Left lung (tissue), 14 donors: Measurements from ENCODE around the gene SESN2. TPM values are rescaled to one million over a fixed set of nuclear protein-coding genes. Genes with fewer than 3 reads are reported as not detected.

Experiments
- ATAC-seq: fragments of 200-7000 bp; cut with Tn5 transposase; one replicate; pipeline ENCODE4 v1.9.1; 2020; ENCODE audit warnings: moderate library complexity
- DNase-seq, 4 donors: peaks; one replicate each; pipeline ENCODE4 v3.0.0-alpha.2; 2013 to 2020
- H3K27ac ChIP-seq, 2 donors: fragments of 200-600 bp; sonication (generic) in 1 of 2; one replicate each; pipeline versions ENCODE4 v1.5.0 to v1.8.0; 2020 to 2021
- H3K27me3 ChIP-seq, 2 donors: fragments of 200-600 bp; sonication (generic) in 1 of 2; one replicate each; pipeline versions ENCODE4 v1.5.0 to v1.8.0; 2020 to 2021
- H3K36me3 ChIP-seq, 2 donors: fragments of 200-600 bp; sonication (generic) in 1 of 2; one replicate each; pipeline versions ENCODE4 v1.5.0 to v1.8.0; 2020 to 2021
- H3K4me1 ChIP-seq, 2 donors: fragments of 200-600 bp; one replicate each; pipeline ENCODE4 v1.8.0; 2021
- H3K4me3 ChIP-seq, 2 donors: fragments of 200-600 bp; sonication (generic) in 1 of 2; one replicate each; pipeline versions ENCODE4 v1.5.0 to v1.8.0; 2020 to 2021; ENCODE audit warnings: mild to moderate bottlenecking in 1 of 2
- H3K9me3 ChIP-seq, 2 donors: fragments of 200-600 bp; sonication (generic) in 1 of 2; one replicate each; pipeline versions ENCODE4 v1.5.0 to v1.8.0; 2020 to 2021
- CTCF ChIP-seq, 2 donors: fragments of 200-600 bp; sonication (generic) in 1 of 2; IDR thresholded peaks; one replicate each; pipeline versions ENCODE4 v1.5.0 to v1.8.0; 2021; ENCODE audit warnings: antibody characterized with exemption in 2 of 2
- intact Hi-C, 2 donors: fragments of 100-400 bp; cut with DNase I; formaldehyde crosslinking; loops; one replicate each; pipeline versions ENCODE4 v1.11.2 to v1.14.2; 2022
- long read RNA-seq, 12 donors: library from polyadenylated mRNA in 2 of 12; unstranded in 2 of 12; transcript quantifications; one replicate each; pipeline ENCODE4 v2.0.0 and lab custom pipeline, GENCODE V29; 2019 to 2026
- polyA plus RNA-seq, 6 donors: library from polyadenylated mRNA; unstranded; fragments of 120-200 nt; gene quantifications; one replicate each; pipeline ENCODE4 v1.2.1, GENCODE V29; 2013; ENCODE audit not compliant: insufficient read length in 6 of 6
- total RNA-seq, 2 donors: library from RNA; stranded (reverse); fragmentation: NEBNext Ultra II Directional; extraction: Animal tissue kit (Norgen Biotek cat#: 25700); gene quantifications; one replicate each; pipeline ENCODE4 v1.2.1, GENCODE V29; 2021
- donor health status: DM: no; HTN: yes; CAD: no.
- donor health status: DM: no; HTN: no; CAD: no.

The SESN2 gene
- total RNA-seq = 10 to 100 TPM; 14.6 to 17.6 TPM
- 1 to 10 TPM; 4.6 to 7.8 (median 5.8) TPM for polyA plus RNA-seq
- long read RNA-seq, donor 1, partial matches to known transcripts = 0 of 2 reads
- long read RNA-seq, donor 1, other reads (novel, unspliced or antisense) = 0 of 2 reads
- long read RNA-seq, donor 2, partial matches to known transcripts = 0 of 2 reads
- long read RNA-seq, donor 2, other reads (novel, unspliced or antisense) = 0 of 2 reads
- long read RNA-seq, donor 3, partial matches to known transcripts = 0 of 1 reads
- long read RNA-seq, donor 3, other reads (novel, unspliced or antisense) = 0 of 1 reads
- long read RNA-seq, donor 4, transcript SESN2-201 (10 exons, 3,453 nt) = major isoform, 6 of 9 reads
- long read RNA-seq, donor 4, partial matches to known transcripts = 3 of 9 reads
- long read RNA-seq, donor 4, other reads (novel, unspliced or antisense) = 0 of 9 reads
- long read RNA-seq, donor 5, partial matches to known transcripts = 0 of 1 reads
- long read RNA-seq, donor 5, other reads (novel, unspliced or antisense) = 0 of 1 reads
- long read RNA-seq, donor 6, partial matches to known transcripts = 0 of 1 reads
- long read RNA-seq, donor 6, other reads (novel, unspliced or antisense) = 0 of 1 reads
- long read RNA-seq, donor 7 = 0 reads
- long read RNA-seq, donor 8, partial matches to known transcripts = 0 of 1 reads
- long read RNA-seq, donor 8, other reads (novel, unspliced or antisense) = 0 of 1 reads
- long read RNA-seq, donor 9 = 0 reads
- long read RNA-seq, donor 10, transcript SESN2-201 (10 exons, 3,453 nt) = major isoform, 10 of 10 reads
- long read RNA-seq, donor 10, partial matches to known transcripts = 0 of 10 reads
- long read RNA-seq, donor 10, other reads (novel, unspliced or antisense) = 0 of 10 reads
- long read RNA-seq, donor 11, transcript SESN2-201 (10 exons, 3,453 nt) = major isoform, 5 of 5 reads
- long read RNA-seq, donor 11, partial matches to known transcripts = 0 of 5 reads
- long read RNA-seq, donor 11, other reads (novel, unspliced or antisense) = 0 of 5 reads
- long read RNA-seq, donor 12, partial matches to known transcripts = 0 of 3 reads
- long read RNA-seq, donor 12, other reads (novel, unspliced or antisense) = 0 of 3 reads

DNA sequence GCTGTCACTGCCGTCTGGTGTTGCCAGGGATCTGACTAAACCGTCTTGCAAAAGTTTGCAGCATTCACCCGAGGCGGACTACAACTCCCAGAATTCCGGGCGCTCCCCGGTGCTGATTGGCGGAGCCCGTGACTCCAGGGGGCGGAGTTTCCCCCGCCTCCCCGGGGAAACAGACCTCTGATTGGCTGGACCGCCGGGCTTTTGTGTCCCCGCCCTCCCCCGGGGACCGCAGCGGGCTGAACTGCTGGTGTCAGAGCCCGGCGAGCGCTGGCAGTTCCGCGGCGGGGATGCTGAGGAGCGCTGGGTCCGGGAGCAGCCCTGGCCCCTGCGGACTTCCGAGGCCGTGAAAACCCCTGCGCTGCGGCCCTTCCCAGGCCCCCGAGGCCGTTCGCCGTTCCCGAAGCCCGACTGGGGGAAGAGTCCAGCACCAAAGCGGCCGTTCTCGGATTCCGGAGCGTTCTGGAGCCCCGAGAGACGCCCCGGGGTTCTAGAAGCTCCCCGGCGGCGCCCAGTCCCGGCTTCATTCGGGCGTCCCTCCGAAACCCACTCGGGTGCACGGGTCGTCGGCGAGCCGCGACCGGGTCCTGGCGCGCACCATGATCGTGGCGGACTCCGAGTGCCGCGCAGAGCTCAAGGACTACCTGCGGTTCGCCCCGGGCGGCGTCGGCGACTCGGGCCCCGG lies at the start of gene SESN2:
Gene SESN2, plus strand, starts transcription at position 267 of the 682 bp plus-strand sequence. Its CDS starts 330 bp downstream, at position 597.
- ATAC-seq (peak; percentile 97), DNase-seq (peak; percentile 96 to 99 (median 99))
- Histone ChIP-seq H3K27me3 (no peaks in the 10 kb centered on the region), H3K9me3 (no peaks in the 10 kb centered on the region), H3K4me1 (peaks cover 10 to 48% of the 10 kb centered on the region in 2 donors), H3K36me3 (no peaks in the 10 kb centered on the region), H3K4me3 (peak within 1 kb of the TSS; percentile 98 to 99), H3K27ac (peak within 1 kb of the TSS; percentile 84 to 88)
- intact Hi-C loops = no loop called here
- no peak for TF ChIP-seq CTCF (IDR thresholded peaks at IDR 0.05)

GRCh38 chr1:28209700-28210099 lies 49.6 kb upstream of the SESN2 start:
- Histone ChIP-seq H3K4me1 (peaks cover 0 to 11% of the 10 kb centered on the region in 2 donors), H3K9me3 (no peaks in the 10 kb centered on the region), H3K27me3 (no peaks in the 10 kb centered on the region), H3K36me3 (peaks cover 2 to 93% of the 10 kb centered on the region in 2 donors), H3K27ac (no peak overlapping the region), H3K4me3 (no peak overlapping the region)
- no peak for DNase-seq
- intact Hi-C loops = loop anchor here in 1 of 2 donors (5.0 kb wide), 1 partner anchor 117 kb away; no protein-coding TSS in a partner anchor
- ATAC-seq = no peak
- TF ChIP-seq CTCF (IDR thresholded peaks at IDR 0.05) = no peak

DNA sequence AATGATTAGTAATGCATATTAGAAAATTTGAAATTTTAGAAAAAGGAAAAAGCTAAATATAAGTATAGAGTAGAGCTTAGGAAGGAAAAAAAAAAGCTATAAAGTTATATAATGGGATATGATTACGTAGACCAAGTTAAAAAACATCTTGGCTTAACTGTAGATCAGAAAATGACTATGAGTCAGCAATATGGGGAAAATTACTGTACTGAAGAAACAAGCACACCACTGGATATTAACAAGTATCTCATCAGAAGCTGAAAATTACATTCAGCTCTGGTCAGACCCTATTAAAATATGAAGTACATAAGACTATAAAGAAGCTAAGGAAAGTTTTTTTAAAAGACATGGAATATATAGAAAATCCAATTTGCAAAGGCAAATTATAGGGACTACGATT lies 46.0 kb upstream of the SESN2 start:
- Histone ChIP-seq H3K9me3 (no peaks in the 10 kb centered on the region), H3K36me3 (peaks cover 2 to 74% of the 10 kb centered on the region in 2 donors), H3K27ac (no peak overlapping the region), H3K4me3 (no peak overlapping the region), H3K27me3 (no peaks in the 10 kb centered on the region), H3K4me1 (peaks cover 0 to 11% of the 10 kb centered on the region in 2 donors)
- no peak for TF ChIP-seq CTCF (IDR thresholded peaks at IDR 0.05)
- ATAC-seq (no peak), DNase-seq (no peak)
- intact Hi-C loops = no loop called here

GRCh38 chr1:28229089-28229488 lies 30.2 kb upstream of the SESN2 start:
- H3K4me3 ChIP-seq = no peak overlapping the region
- no peak overlapping the region for H3K27ac ChIP-seq
- peaks cover 6 to 33% of the 10 kb centered on the region in 2 donors for H3K4me1 ChIP-seq
- TF ChIP-seq CTCF (IDR thresholded peaks at IDR 0.05) = no peak
- intact Hi-C loops = no loop called here
- H3K27me3 ChIP-seq = no peaks in the 10 kb centered on the region
- no peak for DNase-seq
- ATAC-seq = no peak
- H3K9me3 ChIP-seq = no peaks in the 10 kb centered on the region
- H3K36me3 ChIP-seq = peaks cover 0 to 60% of the 10 kb centered on the region in 2 donors
